Body of pancreas (tissue), 4 donors: ENCODE data around the gene LEMD2. TPM values are rescaled to one million over a fixed set of nuclear protein-coding genes. Genes with fewer than 3 reads are reported as not detected.

ENCODE experiments used
- ATAC-seq: fragments of 150-250 bp; one replicate; pipeline ENCODE4 v1.9.1; 2016
- DNase-seq, 4 donors: peaks; one replicate each; pipeline ENCODE4 v3.0.0-alpha.2; 2019
- H3K27ac ChIP-seq, 4 donors: fragments of 200-600 bp; sonication (generic); 1 replicate in 3 of 4; 2 replicates in 1 of 4; pipeline versions ENCODE4 v1.5.1 to v1.6.1; 2016 to 2019; ENCODE audit warnings: mild to moderate bottlenecking in 1 of 4, mixed read lengths in 1 of 4, moderate library complexity in 1 of 4
- H3K27me3 ChIP-seq, 2 donors: fragments of 200-600 bp; sonication (generic); one replicate each; pipeline ENCODE4 v1.6.0; 2016; ENCODE audit warnings: mild to moderate bottlenecking in 1 of 2
- H3K36me3 ChIP-seq, 2 donors: fragments of 200-600 bp; sonication (generic); replicated peaks in 1 of 2; 2 replicates each; pipeline ENCODE4 v1.5.1; 2016; ENCODE audit warnings: low read depth in 2 of 2; ENCODE audit not compliant: insufficient read depth in 1 of 2
- H3K4me1 ChIP-seq: fragments of 200-600 bp; sonication (generic); one replicate; pipeline ENCODE4 v1.6.0; 2016
- H3K4me3 ChIP-seq, 2 donors: fragments of 200-600 bp; sonication (generic); 1 replicate in 1 of 2; 2 replicates in 1 of 2; pipeline ENCODE4 v1.5.1; 2016 to 2019
- H3K9me3 ChIP-seq, 3 donors: fragments of 200-600 bp; sonication (generic); 1 replicate in 2 of 3; 2 replicates in 1 of 3; pipeline ENCODE4 v1.5.1; 2016
- POLR2A ChIP-seq, 3 donors: fragments of 450-650 bp; IDR thresholded peaks; one replicate each; pipeline ENCODE4 v1.6.1; 2016; ENCODE audit warnings: antibody characterized with exemption in 3 of 3, mild to moderate bottlenecking in 2 of 3
- WGBS, 2 donors: methylation state at CpG; one replicate each; pipeline ENCODE4 v1.1.5; 2017; 5-methylcytosine and 5-hydroxymethylcytosine counted together
- intact Hi-C: fragments of 100-400 bp; cut with DNase I; formaldehyde crosslinking; loops from one replicate; pipeline ENCODE4 v1.15.1; 2023
- total RNA-seq, 2 donors: library from RNA; depleted of rRNA; stranded (reverse); fragments of >200 nt; gene quantifications; one replicate each; pipeline ENCODE4 v1.1.0, GENCODE V29; 2016
- TF ChIP-seq, protein P1 (sequence below), 7 experiments: fragments of 450-650 bp in 4 of 7; fragments of 200-600 bp in 3 of 7; sonication (generic) in 3 of 7; IDR thresholded peaks; one replicate each; pipeline ENCODE4 v1.5.1; 2016 to 2019; ENCODE audit warnings: antibody characterized with exemption in 7 of 7

The LEMD2 gene
- total RNA-seq, 2 donors from 2014 or later, result 32.7 to 48.8 TPM

DNA sequence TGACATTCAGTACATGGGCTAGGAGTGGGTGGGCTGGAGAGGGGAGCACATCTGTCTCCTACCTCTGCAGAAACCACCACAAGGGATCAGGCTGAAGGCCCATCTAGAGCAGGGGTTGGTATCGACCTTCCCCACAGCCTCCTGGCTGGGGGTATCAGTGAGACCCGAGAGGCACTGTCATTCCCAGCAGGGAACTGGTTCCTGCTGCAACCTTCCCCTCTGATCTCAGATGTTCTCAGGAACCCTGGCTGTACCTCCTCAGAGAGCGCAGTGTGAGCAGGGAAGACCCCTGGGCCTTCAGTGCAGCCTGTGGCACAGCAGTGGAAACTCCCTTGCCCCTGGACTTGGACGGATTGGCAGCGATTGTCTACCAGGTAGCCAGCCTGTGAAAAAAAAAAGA is 50.1 kb downstream of the LEMD2 start:
- intact Hi-C loops, result no loop called here
- DNase-seq, result no peak
- ATAC-seq, result no peak
- no peaks in the 10 kb centered on the region for H3K27me3 ChIP-seq
- no peaks in the 10 kb centered on the region for H3K36me3 ChIP-seq
- peaks cover 28% of the 10 kb centered on the region for H3K4me1 ChIP-seq
- TF ChIP-seq, protein P1, sequence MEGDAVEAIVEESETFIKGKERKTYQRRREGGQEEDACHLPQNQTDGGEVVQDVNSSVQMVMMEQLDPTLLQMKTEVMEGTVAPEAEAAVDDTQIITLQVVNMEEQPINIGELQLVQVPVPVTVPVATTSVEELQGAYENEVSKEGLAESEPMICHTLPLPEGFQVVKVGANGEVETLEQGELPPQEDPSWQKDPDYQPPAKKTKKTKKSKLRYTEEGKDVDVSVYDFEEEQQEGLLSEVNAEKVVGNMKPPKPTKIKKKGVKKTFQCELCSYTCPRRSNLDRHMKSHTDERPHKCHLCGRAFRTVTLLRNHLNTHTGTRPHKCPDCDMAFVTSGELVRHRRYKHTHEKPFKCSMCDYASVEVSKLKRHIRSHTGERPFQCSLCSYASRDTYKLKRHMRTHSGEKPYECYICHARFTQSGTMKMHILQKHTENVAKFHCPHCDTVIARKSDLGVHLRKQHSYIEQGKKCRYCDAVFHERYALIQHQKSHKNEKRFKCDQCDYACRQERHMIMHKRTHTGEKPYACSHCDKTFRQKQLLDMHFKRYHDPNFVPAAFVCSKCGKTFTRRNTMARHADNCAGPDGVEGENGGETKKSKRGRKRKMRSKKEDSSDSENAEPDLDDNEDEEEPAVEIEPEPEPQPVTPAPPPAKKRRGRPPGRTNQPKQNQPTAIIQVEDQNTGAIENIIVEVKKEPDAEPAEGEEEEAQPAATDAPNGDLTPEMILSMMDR (IDR thresholded peaks at IDR 0.05), result no peak
- no peak for TF ChIP-seq POLR2A (IDR thresholded peaks at IDR 0.05)
- no peak overlapping the region for H3K4me3 ChIP-seq
- H3K27ac ChIP-seq, result no peak overlapping the region
- 94 to 100% methylated on average over 3 to 5 of the region's 5 CpGs for WGBS, 2 donors
- no peaks in the 10 kb centered on the region for H3K9me3 ChIP-seq

- H3K4me3 ChIP-seq, result no peak overlapping the region
- H3K27ac ChIP-seq, result peak overlapping the region in 1 of 4 donors; percentile 56
- TF ChIP-seq, protein P1 (IDR thresholded peaks at IDR 0.05), result no peak
- TF ChIP-seq POLR2A (IDR thresholded peaks at IDR 0.05), result no peak
- H3K4me1 ChIP-seq, result peaks cover 27% of the 10 kb centered on the region
- DNase-seq, result no peak
- no peaks in the 10 kb centered on the region for H3K27me3 ChIP-seq
- 91 to 94% methylated on average over 9 of the region's 9 CpGs for WGBS, 2 donors
- intact Hi-C loops, result no loop called here
- no peaks in the 10 kb centered on the region for H3K9me3 ChIP-seq
- ATAC-seq, result no peak
- H3K36me3 ChIP-seq, result no peaks in the 10 kb centered on the region
These were observed 50.8 kb downstream of the LEMD2 start for GRCh38 chr6:33738153-33738552.

DNA sequence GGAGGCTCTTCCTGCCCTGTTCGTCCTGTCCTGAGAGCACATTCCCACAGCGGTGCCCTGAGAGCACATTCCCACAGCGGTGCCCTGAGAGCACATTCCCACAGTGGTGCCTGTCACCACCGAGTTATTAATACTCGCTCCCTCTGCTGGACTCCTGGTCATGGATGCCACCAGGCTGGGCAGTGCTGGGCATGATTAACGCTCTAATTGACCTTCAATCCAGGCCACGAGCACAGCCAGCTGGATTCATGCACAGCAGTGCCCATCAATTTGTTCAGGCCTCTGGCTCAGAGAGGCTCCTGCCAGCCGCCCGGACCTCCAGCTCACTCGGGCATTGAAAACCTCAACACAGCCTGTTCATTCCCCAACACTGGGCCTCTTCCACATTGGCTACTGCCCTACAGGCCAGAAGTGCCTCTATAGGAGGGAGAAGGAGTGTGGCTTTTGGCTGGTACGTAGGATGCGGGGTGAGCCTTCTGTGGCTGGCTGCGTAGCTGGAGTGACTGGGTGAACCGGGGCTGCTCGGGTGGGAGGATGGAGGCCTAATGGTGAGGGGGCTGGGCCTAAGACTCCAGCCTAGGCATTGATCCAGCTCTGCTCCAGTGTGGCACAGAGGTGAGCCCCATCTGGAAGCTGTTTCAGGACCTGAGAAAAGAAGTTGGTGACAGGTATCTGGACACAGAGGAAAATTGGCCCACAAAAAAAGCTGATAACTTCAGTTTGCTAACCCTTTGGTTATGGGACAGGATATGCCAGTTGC is 51.5 kb downstream of the LEMD2 start:
- no peak overlapping the region for H3K4me3 ChIP-seq
- ATAC-seq (peak; percentile 57), DNase-seq (peak in 3 of 4 donors; percentile 40 to 53 (median 51))
- no peaks in the 10 kb centered on the region for H3K36me3 ChIP-seq
- H3K27ac ChIP-seq, result peak overlapping the region in 2 of 4 donors; percentile 56 to 65
- H3K4me1 ChIP-seq, result peaks cover 27% of the 10 kb centered on the region
- intact Hi-C loops, result no loop called here
- WGBS, 2 donors, result 62 to 68% methylated on average over 13 to 15 of the region's 15 CpGs
- no peaks in the 10 kb centered on the region for H3K27me3 ChIP-seq
- H3K9me3 ChIP-seq, result no peaks in the 10 kb centered on the region
- TF ChIP-seq, protein P1 (IDR thresholded peaks at IDR 0.05), result peak in 4 of 7 experiments; percentile 12 to 26 (median 14)
- TF ChIP-seq POLR2A (IDR thresholded peaks at IDR 0.05), result no peak

- WGBS, 2 donors, result 80 to 83% methylated on average over 10 to 18 of the region's 18 CpGs
- no peaks in the 10 kb centered on the region for H3K9me3 ChIP-seq
- no peaks in the 10 kb centered on the region for H3K36me3 ChIP-seq
- intact Hi-C loops, result no loop called here
- H3K4me3 ChIP-seq, result no peak overlapping the region
- H3K4me1 ChIP-seq, result peaks cover 23% of the 10 kb centered on the region
- TF ChIP-seq, protein P1 (IDR thresholded peaks at IDR 0.05), result no peak
- no peak for TF ChIP-seq POLR2A (IDR thresholded peaks at IDR 0.05)
- no peak for DNase-seq
- no peak overlapping the region for H3K27ac ChIP-seq
- H3K27me3 ChIP-seq, result no peaks in the 10 kb centered on the region
- no peak for ATAC-seq
These were observed 53.7 kb downstream of the LEMD2 start for GRCh38 chr6:33735216-33735615.

DNA sequence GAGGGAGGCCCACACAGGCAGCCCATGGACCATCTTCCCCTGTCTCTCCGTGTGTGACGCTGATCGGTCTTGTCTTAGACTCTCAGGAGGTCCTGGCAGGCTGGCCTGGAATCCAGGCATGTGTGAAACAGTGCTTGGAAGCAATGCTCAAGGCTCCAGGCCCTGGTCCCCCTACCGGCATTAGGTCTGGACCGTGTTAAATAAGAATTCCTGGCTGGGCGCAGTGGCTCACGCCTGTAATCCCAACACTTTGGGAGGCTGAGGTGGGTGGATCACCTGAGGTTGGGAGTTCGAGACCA is 55.3 kb downstream of the LEMD2 start:
- Histone ChIP-seq H3K9me3 (no peaks in the 10 kb centered on the region), H3K4me1 (peaks cover 22% of the 10 kb centered on the region), H3K4me3 (no peak overlapping the region), H3K36me3 (no peaks in the 10 kb centered on the region), H3K27me3 (no peaks in the 10 kb centered on the region), H3K27ac (no peak overlapping the region)
- no peak for DNase-seq
- ATAC-seq, result no peak
- TF ChIP-seq POLR2A (IDR thresholded peaks at IDR 0.05), result no peak
- TF ChIP-seq, protein P1 (IDR thresholded peaks at IDR 0.05), result no peak
- intact Hi-C loops, result no loop called here
- WGBS, 2 donors, result 77 to 97% methylated on average over 2 to 8 of the region's 8 CpGs
